ENCODE measurements around the gene DRC1.

DRC1 gene

DNA sequence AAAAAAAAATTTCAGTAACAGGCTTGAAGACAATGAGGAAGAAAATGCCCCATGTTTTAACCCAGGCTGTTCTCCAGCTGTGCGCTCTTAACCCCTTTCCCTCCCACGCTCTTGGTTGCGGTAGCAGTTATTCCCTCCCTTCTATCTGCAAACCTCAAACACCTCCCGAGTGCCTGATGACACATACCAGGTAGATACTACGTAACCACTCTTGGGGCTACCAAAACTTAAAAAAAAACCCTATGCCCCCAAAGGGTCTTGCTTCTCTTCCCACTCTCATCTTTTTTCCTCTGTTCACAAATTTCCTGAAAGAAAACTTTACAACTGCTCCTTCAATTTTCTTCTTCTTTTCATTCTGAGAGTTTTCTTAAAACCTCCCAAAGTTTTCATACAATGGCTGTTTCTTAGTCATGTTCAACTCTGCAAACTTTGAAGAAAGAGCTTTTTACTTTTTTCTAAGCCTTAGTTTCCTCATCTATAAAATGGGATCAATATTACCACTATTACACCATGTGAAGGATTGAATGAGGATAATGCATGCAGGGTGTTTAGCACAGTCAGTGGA is 4.9 kb upstream of the DRC1 start:
- no peaks in the 10 kb centered on the region for H3K79me2 ChIP-seq (ENCODE audit: control insufficient read depth, low read length)
- peaks cover 6% of the 10 kb centered on the region for H3F3A ChIP-seq (ENCODE audit: control insufficient read depth, insufficient read depth)
- no peak for TF ChIP-seq EZH2phosphoT487 (IDR thresholded peaks at IDR 0.05; ENCODE audit: borderline replicate concordance, low read length)
- TF ChIP-seq, protein P1, sequence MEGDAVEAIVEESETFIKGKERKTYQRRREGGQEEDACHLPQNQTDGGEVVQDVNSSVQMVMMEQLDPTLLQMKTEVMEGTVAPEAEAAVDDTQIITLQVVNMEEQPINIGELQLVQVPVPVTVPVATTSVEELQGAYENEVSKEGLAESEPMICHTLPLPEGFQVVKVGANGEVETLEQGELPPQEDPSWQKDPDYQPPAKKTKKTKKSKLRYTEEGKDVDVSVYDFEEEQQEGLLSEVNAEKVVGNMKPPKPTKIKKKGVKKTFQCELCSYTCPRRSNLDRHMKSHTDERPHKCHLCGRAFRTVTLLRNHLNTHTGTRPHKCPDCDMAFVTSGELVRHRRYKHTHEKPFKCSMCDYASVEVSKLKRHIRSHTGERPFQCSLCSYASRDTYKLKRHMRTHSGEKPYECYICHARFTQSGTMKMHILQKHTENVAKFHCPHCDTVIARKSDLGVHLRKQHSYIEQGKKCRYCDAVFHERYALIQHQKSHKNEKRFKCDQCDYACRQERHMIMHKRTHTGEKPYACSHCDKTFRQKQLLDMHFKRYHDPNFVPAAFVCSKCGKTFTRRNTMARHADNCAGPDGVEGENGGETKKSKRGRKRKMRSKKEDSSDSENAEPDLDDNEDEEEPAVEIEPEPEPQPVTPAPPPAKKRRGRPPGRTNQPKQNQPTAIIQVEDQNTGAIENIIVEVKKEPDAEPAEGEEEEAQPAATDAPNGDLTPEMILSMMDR (IDR thresholded peaks at IDR 0.05; ENCODE audit: low read depth, low read length, poor library complexity, severe bottlenecking), result no peak
- no peaks in the 10 kb centered on the region for H3K4me1 ChIP-seq (ENCODE audit: control insufficient read depth, low read length)
- H3K27me3 ChIP-seq (ENCODE audit: control insufficient read depth, low read length), result no peaks in the 10 kb centered on the region
- H3K9me2 ChIP-seq (replicated peaks; ENCODE audit: control insufficient read depth, low read length), result no peaks in the 10 kb centered on the region
- peaks cover 14% of the 10 kb centered on the region for H3K36me3 ChIP-seq (ENCODE audit: control insufficient read depth, low read length)
- H3K9me3 ChIP-seq (ENCODE audit: control insufficient read depth, insufficient read depth, low read length), result no peaks in the 10 kb centered on the region
- no peak overlapping the region for H3K4me3 ChIP-seq (ENCODE audit: low read length)
- no peak overlapping the region for H3K4me2 ChIP-seq (ENCODE audit: low read length)
- no peaks in the 10 kb centered on the region for H4K20me1 ChIP-seq (ENCODE audit: control insufficient read depth, insufficient read depth, low read depth, low read length)
- H3K27ac ChIP-seq (ENCODE audit: low read depth, low read length), result no peak overlapping the region

DNA sequence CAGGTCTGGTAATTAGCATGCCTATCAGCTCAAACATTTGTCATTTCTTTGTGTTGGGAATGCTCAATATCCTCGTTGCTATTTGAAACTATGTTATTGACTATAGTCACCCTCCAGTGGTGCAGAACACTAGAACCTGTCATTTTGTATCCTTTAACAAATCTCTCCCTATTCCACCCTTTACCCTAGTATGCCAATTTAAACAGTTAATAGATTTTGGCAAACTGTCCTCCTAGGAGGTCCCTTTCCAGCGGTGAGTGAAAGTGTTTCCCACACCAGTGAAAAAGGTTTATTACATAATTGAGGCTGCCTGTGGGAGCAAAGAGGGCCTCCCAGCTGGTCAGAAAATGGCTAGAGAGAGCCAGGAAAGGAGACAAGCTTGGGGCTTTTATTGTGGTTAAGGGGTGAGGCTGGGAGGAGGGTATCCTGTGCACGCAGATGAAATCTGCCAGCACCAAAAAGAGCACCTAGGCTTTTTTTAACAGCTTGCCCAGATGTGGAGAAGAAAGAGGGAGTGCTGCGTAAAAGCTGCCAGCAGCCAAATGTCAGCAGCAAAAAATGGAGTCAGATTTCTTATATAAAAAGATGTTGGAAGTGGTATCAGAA is 1.8 kb upstream of the DRC1 start:
- no peak overlapping the region for H3K4me2 ChIP-seq (ENCODE audit: low read length)
- H3K79me2 ChIP-seq (ENCODE audit: control insufficient read depth, low read length), result no peaks in the 10 kb centered on the region
- H3K27me3 ChIP-seq (ENCODE audit: control insufficient read depth, low read length), result no peaks in the 10 kb centered on the region
- H4K20me1 ChIP-seq (ENCODE audit: control insufficient read depth, insufficient read depth, low read depth, low read length), result no peaks in the 10 kb centered on the region
- H3F3A ChIP-seq (ENCODE audit: control insufficient read depth, insufficient read depth), result peaks cover 6% of the 10 kb centered on the region
- no peaks in the 10 kb centered on the region for H3K9me2 ChIP-seq (replicated peaks; ENCODE audit: control insufficient read depth, low read length)
- H3K36me3 ChIP-seq (ENCODE audit: control insufficient read depth, low read length), result no peaks in the 10 kb centered on the region
- TF ChIP-seq EZH2phosphoT487 (IDR thresholded peaks at IDR 0.05; ENCODE audit: borderline replicate concordance, low read length), result no peak
- TF ChIP-seq, protein P1 (IDR thresholded peaks at IDR 0.05; ENCODE audit: low read depth, low read length, poor library complexity, severe bottlenecking), result no peak
- no peaks in the 10 kb centered on the region for H3K9me3 ChIP-seq (ENCODE audit: control insufficient read depth, insufficient read depth, low read length)
- H3K4me3 ChIP-seq (ENCODE audit: low read length), result no peak overlapping the region
- no peak overlapping the region for H3K27ac ChIP-seq (ENCODE audit: low read depth, low read length)
- H3K4me1 ChIP-seq (ENCODE audit: control insufficient read depth, low read length), result no peaks in the 10 kb centered on the region

DNA sequence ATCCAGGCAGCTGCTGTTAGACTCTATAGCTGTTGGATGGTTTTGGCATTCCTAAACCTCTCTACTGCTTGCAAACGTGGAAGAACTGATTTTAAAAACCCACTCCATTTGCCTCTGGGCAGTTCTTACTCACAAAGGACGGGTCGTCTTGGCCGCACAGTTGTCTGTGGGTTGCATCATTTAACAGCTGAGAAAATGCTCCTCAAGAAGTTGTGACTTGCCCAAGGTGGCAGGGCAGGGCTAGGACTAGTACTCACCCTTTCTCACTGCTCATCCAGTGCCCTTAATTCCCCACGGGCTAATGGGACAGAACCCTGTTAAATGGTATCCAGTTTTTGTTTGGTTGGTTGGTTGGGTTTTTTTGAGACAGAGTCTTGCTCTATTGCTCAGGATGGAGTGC is 997 bp upstream of the DRC1 start:
- no peaks in the 10 kb centered on the region for H3K27me3 ChIP-seq (ENCODE audit: control insufficient read depth, low read length)
- H3K79me2 ChIP-seq (ENCODE audit: control insufficient read depth, low read length), result no peaks in the 10 kb centered on the region
- peaks cover 6% of the 10 kb centered on the region for H3F3A ChIP-seq (ENCODE audit: control insufficient read depth, insufficient read depth)
- no peaks in the 10 kb centered on the region for H4K20me1 ChIP-seq (ENCODE audit: control insufficient read depth, insufficient read depth, low read depth, low read length)
- no peak overlapping the region for H3K4me2 ChIP-seq (ENCODE audit: low read length)
- no peak for TF ChIP-seq EZH2phosphoT487 (IDR thresholded peaks at IDR 0.05; ENCODE audit: borderline replicate concordance, low read length)
- TF ChIP-seq, protein P1 (IDR thresholded peaks at IDR 0.05; ENCODE audit: low read depth, low read length, poor library complexity, severe bottlenecking), result no peak
- no peaks in the 10 kb centered on the region for H3K36me3 ChIP-seq (ENCODE audit: control insufficient read depth, low read length)
- no peak overlapping the region for H3K4me3 ChIP-seq (ENCODE audit: low read length)
- no peaks in the 10 kb centered on the region for H3K9me3 ChIP-seq (ENCODE audit: control insufficient read depth, insufficient read depth, low read length)
- no peaks in the 10 kb centered on the region for H3K4me1 ChIP-seq (ENCODE audit: control insufficient read depth, low read length)
- no peak overlapping the region for H3K27ac ChIP-seq (ENCODE audit: low read depth, low read length)
- H3K9me2 ChIP-seq (replicated peaks; ENCODE audit: control insufficient read depth, low read length), result no peaks in the 10 kb centered on the region

Measured in DOHH2 (cell line).